ENCODE results near the gene VWDE. TPM values are rescaled to one million over a fixed set of nuclear protein-coding genes. Genes with fewer than 3 reads are reported as not detected.

VWDE gene
- total and polyA plus RNA-seq, 2 of the 8 experiments (the other 6 are each of a cell fraction or from before 2014, with no cell fraction given) = 11.0 to 21.2 TPM

DNA sequence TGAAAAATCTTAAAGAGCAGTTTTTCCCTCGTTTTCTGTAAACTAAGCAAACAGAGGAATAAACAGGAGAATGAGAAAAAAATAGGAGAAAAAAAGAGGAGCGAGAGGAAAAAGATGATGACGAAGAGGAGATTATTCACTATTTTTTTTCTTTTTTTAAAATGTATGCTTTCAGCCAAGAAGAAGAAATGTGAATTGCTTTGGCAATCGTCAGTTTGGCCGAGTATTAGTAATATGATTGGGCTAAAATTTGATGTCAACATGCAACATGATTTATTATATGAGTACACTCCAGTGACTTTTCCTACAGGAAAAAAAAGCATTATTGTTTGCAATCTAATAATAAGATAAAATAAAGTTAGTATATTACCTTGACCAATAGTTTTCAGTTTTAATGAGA lies 26.3 kb downstream of the VWDE start:
- Histone ChIP-seq H3K4me1 (replicated peaks in 1 of 4; ENCODE audit: control insufficient read depth in 3 of 4, insufficient read depth in 4 of 4, low read length in 3 of 4) (no peaks in the 10 kb centered on the region), H3K23me2 (ENCODE audit: low read depth, low read length) (no peaks in the 10 kb centered on the region), H2BK12ac (ENCODE audit: low read depth, low read length) (no peak overlapping the region), H2AFZ (ENCODE audit: low read length) (no peak overlapping the region), H2BK5ac (ENCODE audit: low read depth, low read length) (no peak overlapping the region), H3K56ac (replicated peaks; ENCODE audit: insufficient read length, low read depth, low read length) (no peak overlapping the region), H3K23ac (ENCODE audit: insufficient read length) (no peak overlapping the region), H3K18ac (ENCODE audit: extremely low read depth, low read length) (no peak overlapping the region), H3K27me3 (replicated peaks in 1 of 4; ENCODE audit: control insufficient read depth in 3 of 4, extremely low read depth in 1 of 4, insufficient read depth in 3 of 4, low read length in 3 of 4) (no peaks in the 10 kb centered on the region), H3K14ac (ENCODE audit: insufficient read length) (no peak overlapping the region), H3K79me1 (ENCODE audit: low read depth, low read length) (no peaks in the 10 kb centered on the region), H2AK5ac (ENCODE audit: low read depth, low read length) (no peak overlapping the region), H4K91ac (replicated peaks; ENCODE audit: insufficient read length, low read length) (no peak overlapping the region), H3K27ac (ENCODE audit: low read depth, low read length) (no peak overlapping the region), H4K8ac (ENCODE audit: extremely low read depth, insufficient read depth, low read length) (no peak overlapping the region), H2BK15ac (ENCODE audit: low read length) (no peak overlapping the region), H3K9ac (replicated peaks in 1 of 4; ENCODE audit: extremely low read depth in 1 of 4, low read depth in 3 of 4, low read length in 3 of 4) (no peak overlapping the region), H3K9me3 (ENCODE audit: insufficient read depth in 2 of 2, low read depth in 1 of 2, low read length in 1 of 2) (no peaks in the 10 kb centered on the region), H3K79me2 (ENCODE audit: control insufficient read depth in 1 of 2, insufficient read depth in 2 of 2, low read length in 2 of 2) (no peaks in the 10 kb centered on the region), H3K4ac (replicated peaks; ENCODE audit: insufficient read length, low read depth, low read length) (no peak overlapping the region), H3K4me3 (ENCODE audit: extremely low read depth in 1 of 4, insufficient read depth in 2 of 4, low read depth in 3 of 4, low read length in 4 of 4) (no peak overlapping the region), H4K5ac (ENCODE audit: insufficient read length, low read depth, low read length) (no peak overlapping the region), H4K20me1 (replicated peaks in 1 of 2; ENCODE audit: control insufficient read depth in 1 of 2, insufficient read depth in 2 of 2, low read length in 2 of 2) (no peaks in the 10 kb centered on the region), H2BK20ac (ENCODE audit: low read length) (no peak overlapping the region), H2BK120ac (replicated peaks; ENCODE audit: low read depth, low read length) (no peak overlapping the region), H3K4me2 (ENCODE audit: insufficient read depth in 1 of 2, low read depth in 2 of 2, low read length in 2 of 2) (no peak overlapping the region), H3K36me3 (ENCODE audit: control insufficient read depth in 2 of 4, insufficient read depth in 4 of 4, low read length in 3 of 4) (peaks cover 0 to 42% (median 10%) of the 10 kb centered on the region in 4 experiments; a peak in 5 of 8 replicates)
- ChIA-PET CTCF (ENCODE audit: partially characterized antibody) (interaction anchor here (1.1 to 2.6 kb wide), 2 partner anchors 8 to 113 kb away, joined by 3 to 7 read pairs; no protein-coding TSS in a partner anchor), POLR2A (ENCODE audit: partially characterized antibody) (no interaction called here)
- 89 to 100% methylated on average over 2 to 5 of the region's 5 CpGs for WGBS, 2 experiments (ENCODE audit: extremely low coverage in 1 of 2, insufficient coverage in 1 of 2, insufficient read length in 1 of 2, insufficient replicate concordance in 2 of 2, low coverage in 1 of 2, low lambda C conversion rate in 2 of 2, missing lambda C conversion rate in 1 of 2)
- FAIRE-seq (no peak), DNase-seq (ENCODE audit: low read depth in 1 of 2, low spot score in 2 of 2) (no peak)
- TF ChIP-seq CREB1 (IDR thresholded peaks at IDR 0.05) (no peak), CHD1 (IDR thresholded peaks at IDR 0.05; ENCODE audit: low read depth, low read length) (no peak), SP4 (IDR thresholded peaks at IDR 0.05; ENCODE audit: low read length) (no peak), KDM5A (IDR thresholded peaks at IDR 0.05; ENCODE audit: low read length) (no peak)
- TF ChIP-seq, protein P1, sequence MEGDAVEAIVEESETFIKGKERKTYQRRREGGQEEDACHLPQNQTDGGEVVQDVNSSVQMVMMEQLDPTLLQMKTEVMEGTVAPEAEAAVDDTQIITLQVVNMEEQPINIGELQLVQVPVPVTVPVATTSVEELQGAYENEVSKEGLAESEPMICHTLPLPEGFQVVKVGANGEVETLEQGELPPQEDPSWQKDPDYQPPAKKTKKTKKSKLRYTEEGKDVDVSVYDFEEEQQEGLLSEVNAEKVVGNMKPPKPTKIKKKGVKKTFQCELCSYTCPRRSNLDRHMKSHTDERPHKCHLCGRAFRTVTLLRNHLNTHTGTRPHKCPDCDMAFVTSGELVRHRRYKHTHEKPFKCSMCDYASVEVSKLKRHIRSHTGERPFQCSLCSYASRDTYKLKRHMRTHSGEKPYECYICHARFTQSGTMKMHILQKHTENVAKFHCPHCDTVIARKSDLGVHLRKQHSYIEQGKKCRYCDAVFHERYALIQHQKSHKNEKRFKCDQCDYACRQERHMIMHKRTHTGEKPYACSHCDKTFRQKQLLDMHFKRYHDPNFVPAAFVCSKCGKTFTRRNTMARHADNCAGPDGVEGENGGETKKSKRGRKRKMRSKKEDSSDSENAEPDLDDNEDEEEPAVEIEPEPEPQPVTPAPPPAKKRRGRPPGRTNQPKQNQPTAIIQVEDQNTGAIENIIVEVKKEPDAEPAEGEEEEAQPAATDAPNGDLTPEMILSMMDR (IDR thresholded peaks at IDR 0.05; ENCODE audit: control extremely low read depth in 1 of 3, insufficient read depth in 1 of 3, low read depth in 1 of 3, low read length in 3 of 3) = no peak

Measured in H1 (cell line).